ENCODE measurements around the gene POU3F2. TPM values are rescaled to one million over a fixed set of nuclear protein-coding genes. Genes with fewer than 3 reads are reported as not detected.

Gene POU3F2
- total RNA-seq, 1 donor from 2014 or later, result not detected

GRCh38 chr6:98800866-98801265 lies 33.5 kb upstream of the POU3F2 start:
- TF ChIP-seq CTCF (IDR thresholded peaks at IDR 0.05; ENCODE audit: insufficient read depth, low read length, poor library complexity, severe bottlenecking), result no peak
- H3K4me3 ChIP-seq (ENCODE audit: low read depth, low read length), result no peak overlapping the region
- H3K27me3 ChIP-seq (ENCODE audit: control insufficient read depth, insufficient read depth, low read length), result no peaks in the 10 kb centered on the region
- H3K36me3 ChIP-seq (ENCODE audit: control insufficient read depth, insufficient read depth, low read length), result no peaks in the 10 kb centered on the region
- no peak for DNase-seq (ENCODE audit: low read depth)

GRCh38 chr6:98808541-98809210 lies 25.7 kb upstream of the POU3F2 start:
- DNase-seq (ENCODE audit: low read depth), result no peak
- no peak for TF ChIP-seq CTCF (IDR thresholded peaks at IDR 0.05; ENCODE audit: insufficient read depth, low read length, poor library complexity, severe bottlenecking)
- H3K4me3 ChIP-seq (ENCODE audit: low read depth, low read length), result no peak overlapping the region
- H3K36me3 ChIP-seq (ENCODE audit: control insufficient read depth, insufficient read depth, low read length), result no peaks in the 10 kb centered on the region
- H3K27me3 ChIP-seq (ENCODE audit: control insufficient read depth, insufficient read depth, low read length), result no peaks in the 10 kb centered on the region

- Histone ChIP-seq H3K27me3 (ENCODE audit: control insufficient read depth, insufficient read depth, low read length) (no peaks in the 10 kb centered on the region), H3K36me3 (ENCODE audit: control insufficient read depth, insufficient read depth, low read length) (no peaks in the 10 kb centered on the region), H3K4me3 (ENCODE audit: low read depth, low read length) (no peak overlapping the region)
- no peak for TF ChIP-seq CTCF (IDR thresholded peaks at IDR 0.05; ENCODE audit: insufficient read depth, low read length, poor library complexity, severe bottlenecking)
- no peak for DNase-seq (ENCODE audit: low read depth)
Observed at GRCh38 chr6:98812220-98812619, 22.2 kb upstream of the POU3F2 start.

- DNase-seq (ENCODE audit: low read depth), result no peak
- peaks cover 2% of the 10 kb centered on the region for H3K27me3 ChIP-seq (ENCODE audit: control insufficient read depth, insufficient read depth, low read length)
- H3K36me3 ChIP-seq (ENCODE audit: control insufficient read depth, insufficient read depth, low read length), result no peaks in the 10 kb centered on the region
- H3K4me3 ChIP-seq (ENCODE audit: low read depth, low read length), result no peak overlapping the region
- TF ChIP-seq CTCF (IDR thresholded peaks at IDR 0.05; ENCODE audit: insufficient read depth, low read length, poor library complexity, severe bottlenecking), result no peak
Observed at GRCh38 chr6:98816799-98817198, 17.6 kb upstream of the POU3F2 start.

- no peak for TF ChIP-seq CTCF (IDR thresholded peaks at IDR 0.05; ENCODE audit: insufficient read depth, low read length, poor library complexity, severe bottlenecking)
- no peak for DNase-seq (ENCODE audit: low read depth)
- Histone ChIP-seq H3K4me3 (ENCODE audit: low read depth, low read length) (no peak overlapping the region), H3K27me3 (ENCODE audit: control insufficient read depth, insufficient read depth, low read length) (peaks cover 38% of the 10 kb centered on the region), H3K36me3 (ENCODE audit: control insufficient read depth, insufficient read depth, low read length) (no peaks in the 10 kb centered on the region)
Observed at GRCh38 chr6:98821756-98822405, 12.5 kb upstream of the POU3F2 start.

All from kidney epithelial cell (primary cell).